ENCODE measurements around the gene CDK5RAP2.

DNA sequence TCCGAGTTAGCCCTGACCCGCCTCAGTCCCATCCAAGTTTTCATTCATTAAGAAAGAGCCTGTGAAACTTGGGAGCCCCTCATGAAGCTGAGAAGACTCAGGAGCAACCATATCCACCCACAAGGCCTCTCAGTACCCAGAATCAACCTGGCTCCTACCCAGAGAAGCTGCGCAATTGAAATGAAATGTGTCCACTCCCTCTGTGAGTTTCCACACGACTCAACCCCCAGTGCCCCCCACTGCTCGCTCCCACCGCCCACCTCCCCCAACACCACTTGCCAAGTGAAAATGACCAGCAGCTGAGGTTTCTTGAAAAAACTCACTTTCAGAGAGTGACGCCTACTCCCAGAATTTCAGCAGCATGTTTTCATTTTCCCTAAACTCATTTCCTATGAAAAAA, 104.6 kb downstream of the CDK5RAP2 start:
- TF ChIP-seq SIN3A (IDR thresholded peaks at IDR 0.05; ENCODE audit: borderline replicate concordance, insufficient read depth, low read length) (no peak), POLR2AphosphoS5 (IDR thresholded peaks at IDR 0.05; ENCODE audit: low read depth, low read length) (no peak), TAF1 (IDR thresholded peaks at IDR 0.05; ENCODE audit: borderline replicate concordance, insufficient read depth, low read length) (no peak)
- TF ChIP-seq, protein P1, sequence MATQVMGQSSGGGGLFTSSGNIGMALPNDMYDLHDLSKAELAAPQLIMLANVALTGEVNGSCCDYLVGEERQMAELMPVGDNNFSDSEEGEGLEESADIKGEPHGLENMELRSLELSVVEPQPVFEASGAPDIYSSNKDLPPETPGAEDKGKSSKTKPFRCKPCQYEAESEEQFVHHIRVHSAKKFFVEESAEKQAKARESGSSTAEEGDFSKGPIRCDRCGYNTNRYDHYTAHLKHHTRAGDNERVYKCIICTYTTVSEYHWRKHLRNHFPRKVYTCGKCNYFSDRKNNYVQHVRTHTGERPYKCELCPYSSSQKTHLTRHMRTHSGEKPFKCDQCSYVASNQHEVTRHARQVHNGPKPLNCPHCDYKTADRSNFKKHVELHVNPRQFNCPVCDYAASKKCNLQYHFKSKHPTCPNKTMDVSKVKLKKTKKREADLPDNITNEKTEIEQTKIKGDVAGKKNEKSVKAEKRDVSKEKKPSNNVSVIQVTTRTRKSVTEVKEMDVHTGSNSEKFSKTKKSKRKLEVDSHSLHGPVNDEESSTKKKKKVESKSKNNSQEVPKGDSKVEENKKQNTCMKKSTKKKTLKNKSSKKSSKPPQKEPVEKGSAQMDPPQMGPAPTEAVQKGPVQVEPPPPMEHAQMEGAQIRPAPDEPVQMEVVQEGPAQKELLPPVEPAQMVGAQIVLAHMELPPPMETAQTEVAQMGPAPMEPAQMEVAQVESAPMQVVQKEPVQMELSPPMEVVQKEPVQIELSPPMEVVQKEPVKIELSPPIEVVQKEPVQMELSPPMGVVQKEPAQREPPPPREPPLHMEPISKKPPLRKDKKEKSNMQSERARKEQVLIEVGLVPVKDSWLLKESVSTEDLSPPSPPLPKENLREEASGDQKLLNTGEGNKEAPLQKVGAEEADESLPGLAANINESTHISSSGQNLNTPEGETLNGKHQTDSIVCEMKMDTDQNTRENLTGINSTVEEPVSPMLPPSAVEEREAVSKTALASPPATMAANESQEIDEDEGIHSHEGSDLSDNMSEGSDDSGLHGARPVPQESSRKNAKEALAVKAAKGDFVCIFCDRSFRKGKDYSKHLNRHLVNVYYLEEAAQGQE (IDR thresholded peaks at IDR 0.05; ENCODE audit: insufficient read depth in 1 of 2, low read depth in 2 of 2, low read length in 2 of 2): no peak

All from PFSK-1 (cell line).